GM12872 (cell line): ENCODE data around the gene TMEM38A.

Experiments
- CTCF ChIP-seq: IDR thresholded peaks from 3 replicates; pipeline ENCODE4 v1.5.1; 2011; ENCODE audit warnings: low read depth, mild to moderate bottlenecking, low read length, moderate library complexity; ENCODE audit not compliant: insufficient read depth

The TMEM38A gene

GRCh38 chr19:16626796-16627192 is 34.1 kb upstream of the TMEM38A start:
- no peak for TF ChIP-seq CTCF

GRCh38 chr19:16627193-16627927 is 33.6 kb upstream of the TMEM38A start:
- no peak for TF ChIP-seq CTCF

GRCh38 chr19:16627928-16628182 is 33.1 kb upstream of the TMEM38A start:
- TF ChIP-seq CTCF, result no peak

GRCh38 chr19:16628183-16628983 is 32.6 kb upstream of the TMEM38A start, which contains the start of gene MED26:
MED26 (minus strand) TSS chr19:16628204; CDS start chr19:16627943, 261 bp downstream.
- TF ChIP-seq CTCF, result no peak

GRCh38 chr19:16628984-16629691 is 31.8 kb upstream of the TMEM38A start:
- TF ChIP-seq CTCF, result no peak

- TF ChIP-seq CTCF, result no peak
Observed at GRCh38 chr19:16631465-16631864, 29.5 kb upstream of the TMEM38A start.

- TF ChIP-seq CTCF, result no peak
Observed at GRCh38 chr19:16637535-16637934, 23.4 kb upstream of the TMEM38A start.
